MCF 10A (cell line): ENCODE results near the gene GOLIM4. TPM values are rescaled to one million over a fixed set of nuclear protein-coding genes. Genes with fewer than 3 reads are reported as not detected.

ENCODE experiments used
- BruUV-seq: library from RNA; stranded (reverse); fragments of 400-500 nt; replicated peaks from 2 replicates; lab custom pipeline; 2021; lab: Mats Ljungman, UMichigan
- CTCF ChIA-PET: fragments of 300-600 bp; sonication (Branson Sonifier 250); formaldehyde crosslinking; extraction: SDS; loops from one replicate; lab custom pipeline; 2021; ENCODE audit warnings: antibody characterized with exemption, inconsistent platforms; lab: Yijun Ruan, JAX
- POLR2A ChIA-PET: fragments of 300-600, 350-650 bp; sonication (Branson Sonifier 250); formaldehyde crosslinking; extraction: SDS; loops from one replicate; lab custom pipeline; 2020; ENCODE audit warnings: antibody characterized with exemption, inconsistent platforms; lab: Yijun Ruan, JAX
- DNase-seq: peaks from one replicate; pipeline ENCODE4 v3.0.0-alpha.2; 2018; ENCODE audit not compliant: unreplicated experiment
- H3K27ac Mint-ChIP-seq: one replicate; pipeline ENCODE4 v1.8.0; 2022; ENCODE audit warnings: mild to moderate bottlenecking, low read depth, mixed read lengths; ENCODE audit not compliant: unreplicated experiment
- H3K27me3 Mint-ChIP-seq: one replicate; pipeline ENCODE4 v1.8.0; 2022; ENCODE audit warnings: mixed read lengths; ENCODE audit not compliant: insufficient read depth, unreplicated experiment
- H3K36me3 Mint-ChIP-seq: one replicate; pipeline ENCODE4 v1.8.0; 2022; ENCODE audit warnings: mild to moderate bottlenecking, moderate library complexity, mixed read lengths; ENCODE audit not compliant: insufficient read depth, unreplicated experiment
- H3K4me1 Mint-ChIP-seq: one replicate; pipeline ENCODE4 v1.8.0; 2022; ENCODE audit warnings: mixed read lengths; ENCODE audit not compliant: insufficient read depth, unreplicated experiment
- H3K4me3 Mint-ChIP-seq: one replicate; pipeline ENCODE4 v1.8.0; 2022; ENCODE audit warnings: mild to moderate bottlenecking, moderate library complexity, mixed read lengths; ENCODE audit not compliant: unreplicated experiment
- H3K9me3 Mint-ChIP-seq: one replicate; pipeline ENCODE4 v1.8.0; 2022; ENCODE audit warnings: mixed read lengths; ENCODE audit not compliant: unreplicated experiment
- intact Hi-C: fragments of 100-400 bp; cut with micrococcal nuclease; formaldehyde crosslinking; loops from 2 replicates; pipeline ENCODE4 v1.14.1; 2022
- total RNA-seq: library from RNA; stranded (reverse); gene quantifications from 2 replicates; pipeline ENCODE4 v1.2.3, GENCODE V29; 2022
- TF ChIP-seq, protein P1 (sequence below): fragments of 200-600 bp; IDR thresholded peaks from one replicate; pipeline ENCODE4 v1.8.0; 2022; ENCODE audit warnings: antibody characterized with exemption, mild to moderate bottlenecking; ENCODE audit not compliant: unreplicated experiment

Gene GOLIM4
- total RNA-seq, 1 experiment from 2014 or later = 25.8 TPM

DNA sequence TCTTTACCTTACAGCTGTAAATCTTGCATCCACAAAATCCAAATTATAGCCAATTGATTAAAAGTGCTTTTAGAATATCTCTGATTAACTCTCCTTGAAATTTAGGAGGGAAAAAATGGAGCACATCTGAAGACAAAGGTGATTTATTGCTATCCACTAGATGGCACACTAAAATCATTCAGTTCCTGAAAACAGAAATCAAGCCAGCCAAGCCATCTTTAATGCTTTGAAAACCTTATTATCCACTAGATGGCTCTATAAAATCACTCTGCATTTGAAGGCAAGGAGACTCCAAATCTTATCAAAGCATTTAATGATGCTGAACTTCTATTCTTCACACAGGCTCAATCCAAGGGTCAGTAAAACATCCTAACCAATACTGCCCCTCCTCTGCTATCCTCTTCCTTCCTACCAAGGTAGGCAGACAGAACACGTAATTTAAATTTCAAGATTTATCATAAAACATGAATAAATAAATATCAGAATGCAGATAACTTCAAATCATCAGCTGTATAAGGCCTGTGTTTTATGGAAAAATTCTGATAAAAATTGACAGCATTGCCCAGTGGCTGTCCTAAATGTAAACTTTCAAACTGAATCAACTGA lies 48.4 kb downstream of the GOLIM4 start:
- H3K4me3 Mint-ChIP-seq = no peak overlapping the region
- no peaks in the 10 kb centered on the region for H3K27me3 Mint-ChIP-seq
- no TSS peak for BruUV-seq
- DNase-seq = peak; percentile 81
- no peaks in the 10 kb centered on the region for H3K9me3 Mint-ChIP-seq
- ChIA-PET POLR2A (interaction anchor here (0.9 to 1.5 kb wide), 4 partner anchors 24 to 118 kb away, joined by 3 to 8 read pairs (median 5); partner anchors contain the start of gene GOLIM4), CTCF (interaction anchor here (0.6 to 18.3 kb wide), 45 partner anchors 9 to 1184 kb away, joined by 3 to 459 read pairs (median 4); partner anchors contain the start of gene GOLIM4)
- no peak overlapping the region for H3K27ac Mint-ChIP-seq
- intact Hi-C loops = loop anchor here (1.0 to 2.0 kb wide), 3 partner anchors 49 to 800 kb away; no protein-coding TSS in a partner anchor
- peaks cover 15% of the 10 kb centered on the region for H3K4me1 Mint-ChIP-seq
- TF ChIP-seq, protein P1, sequence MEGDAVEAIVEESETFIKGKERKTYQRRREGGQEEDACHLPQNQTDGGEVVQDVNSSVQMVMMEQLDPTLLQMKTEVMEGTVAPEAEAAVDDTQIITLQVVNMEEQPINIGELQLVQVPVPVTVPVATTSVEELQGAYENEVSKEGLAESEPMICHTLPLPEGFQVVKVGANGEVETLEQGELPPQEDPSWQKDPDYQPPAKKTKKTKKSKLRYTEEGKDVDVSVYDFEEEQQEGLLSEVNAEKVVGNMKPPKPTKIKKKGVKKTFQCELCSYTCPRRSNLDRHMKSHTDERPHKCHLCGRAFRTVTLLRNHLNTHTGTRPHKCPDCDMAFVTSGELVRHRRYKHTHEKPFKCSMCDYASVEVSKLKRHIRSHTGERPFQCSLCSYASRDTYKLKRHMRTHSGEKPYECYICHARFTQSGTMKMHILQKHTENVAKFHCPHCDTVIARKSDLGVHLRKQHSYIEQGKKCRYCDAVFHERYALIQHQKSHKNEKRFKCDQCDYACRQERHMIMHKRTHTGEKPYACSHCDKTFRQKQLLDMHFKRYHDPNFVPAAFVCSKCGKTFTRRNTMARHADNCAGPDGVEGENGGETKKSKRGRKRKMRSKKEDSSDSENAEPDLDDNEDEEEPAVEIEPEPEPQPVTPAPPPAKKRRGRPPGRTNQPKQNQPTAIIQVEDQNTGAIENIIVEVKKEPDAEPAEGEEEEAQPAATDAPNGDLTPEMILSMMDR = peak; percentile 85
- H3K36me3 Mint-ChIP-seq = peaks cover 10% of the 10 kb centered on the region

DNA sequence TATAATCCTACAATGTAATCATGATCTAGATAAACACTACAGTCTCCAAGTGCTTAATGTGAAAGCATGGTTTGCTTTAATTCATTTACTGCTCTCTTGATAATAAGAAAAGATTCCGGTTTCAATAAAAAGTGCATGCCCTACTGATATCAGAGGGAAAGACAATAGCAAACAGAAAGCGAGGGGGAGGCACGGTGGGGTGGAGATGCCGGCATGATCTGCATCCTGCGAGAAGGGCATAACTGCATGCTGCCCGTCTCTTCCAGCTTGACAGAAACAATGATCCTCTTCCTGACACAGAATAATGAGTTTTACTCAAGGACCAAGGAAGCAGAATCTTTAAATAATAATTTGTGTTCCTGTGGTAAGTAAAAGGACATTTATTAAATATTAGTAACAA lies 51.7 kb downstream of the GOLIM4 start:
- ChIA-PET POLR2A (interaction anchor here (1.6 kb wide), 1 partner anchor 51 kb away, joined by 5 read pairs; the partner anchor contains the start of gene GOLIM4), CTCF (interaction anchor here (0.5 to 18.3 kb wide), 5 partner anchors 8 to 126 kb away, joined by 3 to 459 read pairs (median 3); no protein-coding TSS in a partner anchor)
- no peaks in the 10 kb centered on the region for H3K4me1 Mint-ChIP-seq
- TF ChIP-seq, protein P1 = no peak
- H3K9me3 Mint-ChIP-seq = no peaks in the 10 kb centered on the region
- H3K27ac Mint-ChIP-seq = no peak overlapping the region
- no peak overlapping the region for H3K4me3 Mint-ChIP-seq
- no TSS peak for BruUV-seq
- intact Hi-C loops = no loop called here
- peaks cover 10% of the 10 kb centered on the region for H3K36me3 Mint-ChIP-seq
- no peaks in the 10 kb centered on the region for H3K27me3 Mint-ChIP-seq
- DNase-seq = no peak

DNA sequence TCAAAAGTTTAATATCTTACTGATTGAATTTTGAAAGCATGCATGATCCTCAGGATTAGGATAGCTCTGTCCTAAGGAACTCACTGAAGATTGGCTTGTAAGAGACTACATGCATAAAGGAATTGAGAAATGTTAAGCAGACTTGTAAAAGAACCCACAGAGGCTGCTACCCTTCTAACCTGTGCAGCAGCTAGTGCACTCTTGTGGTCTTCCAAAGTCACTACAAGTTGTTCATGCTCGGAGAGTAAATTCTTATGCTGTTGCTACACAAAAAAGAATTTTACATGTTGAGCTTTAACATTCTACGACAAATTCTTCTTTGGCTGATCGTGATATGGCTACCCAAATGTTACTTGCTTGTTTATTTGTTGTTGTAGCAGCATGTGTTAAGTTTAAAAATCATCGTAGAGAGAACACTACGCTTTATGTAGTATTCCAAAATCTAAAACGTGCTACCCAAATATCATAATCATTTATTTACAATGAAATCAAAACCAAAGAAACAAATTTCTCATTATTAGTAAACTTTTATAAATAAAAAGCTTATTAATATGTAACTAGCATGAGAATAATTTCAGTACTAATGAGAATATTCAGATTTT lies 55.0 kb downstream of the GOLIM4 start:
- Mint-ChIP-seq H3K4me3 (no peak overlapping the region), H3K27ac (no peak overlapping the region), H3K27me3 (no peaks in the 10 kb centered on the region), H3K4me1 (no peaks in the 10 kb centered on the region), H3K9me3 (no peaks in the 10 kb centered on the region), H3K36me3 (peaks cover 15% of the 10 kb centered on the region)
- BruUV-seq = no TSS peak
- ChIA-PET CTCF (interaction anchor here (0.6 to 18.3 kb wide), 54 partner anchors 8 to 1736 kb away, joined by 3 to 459 read pairs (median 4); partner anchors contain the start of gene GOLIM4), POLR2A (interaction anchor here (0.8 to 0.9 kb wide), 2 partner anchors 202 to 204 kb away, joined by 5 read pairs; no protein-coding TSS in a partner anchor)
- DNase-seq = peak; percentile 70
- intact Hi-C loops = loop anchor here (1.0 kb wide), 3 partner anchors 112 to 633 kb away; no protein-coding TSS in a partner anchor
- TF ChIP-seq, protein P1 = peak; percentile 45

DNA sequence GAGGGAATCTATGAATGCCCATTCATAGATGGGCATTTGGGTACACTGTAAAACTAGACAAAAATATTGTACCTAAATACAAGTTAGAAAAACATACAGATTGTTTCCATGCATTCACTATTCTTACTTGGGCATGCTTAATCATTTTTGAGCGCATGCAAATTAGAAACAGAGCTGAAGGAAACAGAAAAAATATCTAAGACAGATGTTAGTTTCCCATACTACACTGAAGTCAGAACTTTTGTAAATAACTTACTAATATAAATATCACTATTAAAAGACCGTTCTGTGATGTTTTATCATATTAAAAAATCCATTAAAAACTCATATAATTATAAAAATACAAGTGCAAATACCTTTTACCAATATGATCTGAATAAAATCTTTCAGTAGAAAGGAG lies 58.7 kb downstream of the GOLIM4 start:
- no TSS peak for BruUV-seq
- intact Hi-C loops = no loop called here

More for the DNA sequence above, 58.7 kb downstream of the GOLIM4 start:
- TF ChIP-seq, protein P1 = no peak
- no peak for DNase-seq
- H3K9me3 Mint-ChIP-seq = no peaks in the 10 kb centered on the region
- peaks cover 19% of the 10 kb centered on the region for H3K36me3 Mint-ChIP-seq
- no peak overlapping the region for H3K27ac Mint-ChIP-seq
- no peaks in the 10 kb centered on the region for H3K4me1 Mint-ChIP-seq
- CTCF ChIA-PET = interaction anchor here (1.9 kb wide), 2 partner anchors 9 to 10 kb away, joined by 4 to 7 read pairs; no protein-coding TSS in a partner anchor
- no peaks in the 10 kb centered on the region for H3K27me3 Mint-ChIP-seq
- no peak overlapping the region for H3K4me3 Mint-ChIP-seq
- POLR2A ChIA-PET = no interaction called here
